Measurements from ENCODE around the gene EXOC3L1. TPM values are rescaled to one million over a fixed set of nuclear protein-coding genes. Genes with fewer than 3 reads are reported as not detected.

The EXOC3L1 gene
- total RNA-seq, 2 experiments from 2014 or later = 0.23 TPM; not detected in 1

- DNase-seq (no peak), ATAC-seq (no peak)
- intact Hi-C loops (cut with micrococcal nuclease) = no loop called here
- no peak overlapping the region for H3K27ac Mint-ChIP-seq
- no peaks in the 10 kb centered on the region for H3K27me3 Mint-ChIP-seq
- no peak for TF ChIP-seq CTCF (IDR thresholded peaks at IDR 0.05)
- peaks cover 17% of the 10 kb centered on the region for H3K4me1 Mint-ChIP-seq (ENCODE audit: low read depth)
- POLR2A ChIA-PET = interaction anchor here (0.6 to 12.3 kb wide), 5 partner anchors 8 to 38 kb away, joined by 3 to 123 read pairs (median 3); partner anchors contain the start of genes FHOD1 and SLC9A5
- no peaks in the 10 kb centered on the region for H3K9me3 Mint-ChIP-seq
- H3K36me3 Mint-ChIP-seq (ENCODE audit: low read depth) = peaks cover 55% of the 10 kb centered on the region
- CTCF ChIA-PET = no interaction called here
- no peak overlapping the region for H3K4me3 Mint-ChIP-seq
Observed at GRCh38 chr16:67230809-67231660, 41.1 kb upstream of the EXOC3L1 start.

DNA sequence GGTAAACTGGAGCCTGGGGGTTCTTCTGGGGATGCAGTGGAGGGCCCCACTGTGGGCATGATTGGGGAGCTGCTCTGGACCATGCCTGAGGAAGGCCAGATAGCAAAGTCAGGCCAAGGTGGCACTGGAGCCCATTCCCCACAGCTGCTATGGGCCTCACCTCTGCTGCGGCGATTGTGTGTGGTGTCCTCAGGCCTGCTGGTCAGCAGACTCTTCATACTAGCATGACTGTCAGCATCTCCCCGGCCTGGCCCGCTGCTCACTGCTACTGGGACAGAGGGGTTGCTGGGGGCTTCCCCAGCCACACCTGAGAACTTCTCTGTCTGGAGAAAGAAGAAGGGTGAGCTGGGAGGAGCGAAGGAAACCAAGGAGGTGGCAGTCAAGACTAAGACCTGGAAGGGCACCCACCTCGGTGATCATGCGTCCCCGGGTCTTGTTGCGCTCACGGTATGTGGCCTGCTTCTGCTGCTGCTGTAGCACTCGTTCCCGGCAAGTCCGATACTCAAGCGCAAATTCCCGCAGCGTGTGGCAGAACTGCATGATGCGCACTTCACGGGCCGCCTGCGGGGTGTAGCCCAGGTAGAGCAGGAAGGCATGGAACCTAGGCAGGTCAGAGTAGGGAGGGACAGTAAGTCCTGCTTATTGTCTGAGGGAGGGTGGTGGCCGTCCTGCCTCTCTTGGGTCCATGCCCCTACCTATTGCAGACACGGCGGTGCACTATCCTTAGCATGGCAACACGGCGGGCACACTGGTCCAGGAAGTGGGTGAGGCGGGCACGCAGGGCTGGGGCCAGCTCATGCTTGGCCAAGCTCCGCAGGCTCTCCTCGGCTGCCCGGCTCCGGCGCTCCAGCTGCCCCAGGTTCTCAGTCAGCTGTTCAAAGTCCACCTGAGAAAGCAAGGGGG is 40.2 kb upstream of the EXOC3L1 start:
- ATAC-seq = no peak
- no peak for TF ChIP-seq CTCF (IDR thresholded peaks at IDR 0.05)
- CTCF ChIA-PET = interaction anchor here (0.8 to 1.2 kb wide), 3 partner anchors 14 to 75 kb away, joined by 3 to 4 read pairs (median 3); no protein-coding TSS in a partner anchor
- peak overlapping the region; percentile 100 for H3K4me3 Mint-ChIP-seq
- H3K36me3 Mint-ChIP-seq (ENCODE audit: low read depth) = peaks cover 53% of the 10 kb centered on the region
- no peaks in the 10 kb centered on the region for H3K9me3 Mint-ChIP-seq
- H3K27ac Mint-ChIP-seq = no peak overlapping the region
- H3K27me3 Mint-ChIP-seq = no peaks in the 10 kb centered on the region
- H3K4me1 Mint-ChIP-seq (ENCODE audit: low read depth) = peaks cover 25% of the 10 kb centered on the region
- DNase-seq = no peak
- POLR2A ChIA-PET = interaction anchor here (0.6 to 12.3 kb wide), 5 partner anchors 9 to 37 kb away, joined by 3 to 123 read pairs (median 3); partner anchors contain the start of genes FHOD1 and SLC9A5
- intact Hi-C loops (cut with micrococcal nuclease) = no loop called here

- no peaks in the 10 kb centered on the region for H3K27me3 Mint-ChIP-seq
- DNase-seq = no peak
- ChIA-PET CTCF (interaction anchor here (1.2 kb wide), 1 partner anchor 16 kb away, joined by 4 read pairs; no protein-coding TSS in a partner anchor), POLR2A (interaction anchor here (0.7 to 12.3 kb wide), 5 partner anchors 9 to 27 kb away, joined by 3 to 123 read pairs (median 10); partner anchors contain the start of genes FHOD1 and SLC9A5)
- no peak overlapping the region for H3K27ac Mint-ChIP-seq
- peaks cover 36% of the 10 kb centered on the region for H3K4me1 Mint-ChIP-seq (ENCODE audit: low read depth)
- no peaks in the 10 kb centered on the region for H3K9me3 Mint-ChIP-seq
- peak overlapping the region; percentile 100 for H3K4me3 Mint-ChIP-seq
- no peak for TF ChIP-seq CTCF (IDR thresholded peaks at IDR 0.05)
- intact Hi-C loops (cut with micrococcal nuclease) = no loop called here
- no peak for ATAC-seq
- H3K36me3 Mint-ChIP-seq (ENCODE audit: low read depth) = peaks cover 52% of the 10 kb centered on the region
Observed at GRCh38 chr16:67228905-67229304, 39.0 kb upstream of the EXOC3L1 start.

GRCh38 chr16:67228034-67228785 is 38.3 kb upstream of the EXOC3L1 start:
- ATAC-seq (no peak), DNase-seq (no peak)
- intact Hi-C loops (cut with micrococcal nuclease) = no loop called here
- Mint-ChIP-seq H3K27ac (peak overlapping the region; percentile 100), H3K36me3 (ENCODE audit: low read depth) (peaks cover 48% of the 10 kb centered on the region), H3K27me3 (no peaks in the 10 kb centered on the region), H3K4me3 (peak overlapping the region; percentile 100), H3K9me3 (no peaks in the 10 kb centered on the region), H3K4me1 (ENCODE audit: low read depth) (peaks cover 38% of the 10 kb centered on the region)
- no peak for TF ChIP-seq CTCF (IDR thresholded peaks at IDR 0.05)
- POLR2A ChIA-PET = interaction anchor here (0.8 to 12.3 kb wide), 10 partner anchors 9 to 52 kb away, joined by 3 to 123 read pairs (median 6); partner anchors contain the start of genes E2F4, FHOD1 and SLC9A5
- CTCF ChIA-PET = interaction anchor here (1.3 to 2.5 kb wide), 4 partner anchors 14 to 44 kb away, joined by 3 to 9 read pairs (median 6); no protein-coding TSS in a partner anchor
